C4-2B (cell line): ENCODE data around the gene C1QTNF6.
"Not testable (repeated sequence)": the region's sequence is repeated elsewhere in the genome, so short reads cannot be mapped to it uniquely, and the experiment has no call there.

Experiments
- H3K27ac ChIP-seq: fragments of 450-650 bp; 2 replicates; pipeline ENCODE4 v1.5.1; 2017
- ZFX ChIP-seq: fragments of 450-650 bp; IDR thresholded peaks from 2 replicates; pipeline ENCODE4 v1.6.1; 2017
- TF ChIP-seq, protein P1 (sequence below): fragments of 450-650 bp; conservative IDR thresholded peaks from 2 replicates; pipeline ENCODE4 v1.5.1; 2017; ENCODE audit warnings: mild to moderate bottlenecking

The C1QTNF6 gene

GRCh38 chr22:37202001-37202555 is 14.0 kb upstream of the C1QTNF6 start:
- no peak overlapping the region for H3K27ac ChIP-seq
- TF ChIP-seq, protein P1, sequence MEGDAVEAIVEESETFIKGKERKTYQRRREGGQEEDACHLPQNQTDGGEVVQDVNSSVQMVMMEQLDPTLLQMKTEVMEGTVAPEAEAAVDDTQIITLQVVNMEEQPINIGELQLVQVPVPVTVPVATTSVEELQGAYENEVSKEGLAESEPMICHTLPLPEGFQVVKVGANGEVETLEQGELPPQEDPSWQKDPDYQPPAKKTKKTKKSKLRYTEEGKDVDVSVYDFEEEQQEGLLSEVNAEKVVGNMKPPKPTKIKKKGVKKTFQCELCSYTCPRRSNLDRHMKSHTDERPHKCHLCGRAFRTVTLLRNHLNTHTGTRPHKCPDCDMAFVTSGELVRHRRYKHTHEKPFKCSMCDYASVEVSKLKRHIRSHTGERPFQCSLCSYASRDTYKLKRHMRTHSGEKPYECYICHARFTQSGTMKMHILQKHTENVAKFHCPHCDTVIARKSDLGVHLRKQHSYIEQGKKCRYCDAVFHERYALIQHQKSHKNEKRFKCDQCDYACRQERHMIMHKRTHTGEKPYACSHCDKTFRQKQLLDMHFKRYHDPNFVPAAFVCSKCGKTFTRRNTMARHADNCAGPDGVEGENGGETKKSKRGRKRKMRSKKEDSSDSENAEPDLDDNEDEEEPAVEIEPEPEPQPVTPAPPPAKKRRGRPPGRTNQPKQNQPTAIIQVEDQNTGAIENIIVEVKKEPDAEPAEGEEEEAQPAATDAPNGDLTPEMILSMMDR, result no peak
- no peak for TF ChIP-seq ZFX

DNA sequence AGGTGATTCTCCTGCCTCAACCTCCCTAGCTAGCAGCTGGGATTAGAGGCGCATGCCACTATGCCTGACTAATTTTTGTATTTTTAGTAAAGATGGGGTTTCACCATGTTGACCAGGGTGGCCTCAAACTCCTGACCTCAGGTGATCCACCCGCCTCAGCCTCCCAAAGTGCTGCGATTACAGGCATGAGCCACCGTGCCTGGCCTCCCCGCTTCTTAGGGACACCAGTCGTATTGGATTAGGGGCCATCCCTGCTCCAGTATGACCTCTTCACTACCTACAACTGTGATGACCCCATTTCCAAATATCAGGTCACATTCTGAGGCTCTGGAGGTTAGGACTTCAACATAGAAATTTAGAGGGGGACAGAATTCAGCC is 13.4 kb upstream of the C1QTNF6 start:
- not testable (repeated sequence) for H3K27ac ChIP-seq

GRCh38 chr22:37199760-37200108 is 11.7 kb upstream of the C1QTNF6 start:
- TF ChIP-seq, protein P1, result peak; percentile 73; the same call in 1 of the 2 replicates
- TF ChIP-seq ZFX, result no peak; the same call in 1 of the 2 replicates
- H3K27ac ChIP-seq, result peak overlapping the region; percentile 77

- peak overlapping the region; percentile 77 for H3K27ac ChIP-seq
- TF ChIP-seq ZFX, result peak; percentile 22; the same call in 1 of the 2 replicates
- TF ChIP-seq, protein P1, result peak; percentile 97
These were observed 11.2 kb upstream of the C1QTNF6 start for GRCh38 chr22:37199103-37199759.

- TF ChIP-seq, protein P1, result peak; percentile 78
- no peak for TF ChIP-seq ZFX
- peak overlapping the region; percentile 77 for H3K27ac ChIP-seq
These were observed 10.4 kb upstream of the C1QTNF6 start for GRCh38 chr22:37198258-37199102.

- peak overlapping the region; percentile 77 for H3K27ac ChIP-seq
- TF ChIP-seq ZFX, result no peak
- TF ChIP-seq, protein P1, result no peak
These were observed 9.6 kb upstream of the C1QTNF6 start for GRCh38 chr22:37197451-37198257.

DNA sequence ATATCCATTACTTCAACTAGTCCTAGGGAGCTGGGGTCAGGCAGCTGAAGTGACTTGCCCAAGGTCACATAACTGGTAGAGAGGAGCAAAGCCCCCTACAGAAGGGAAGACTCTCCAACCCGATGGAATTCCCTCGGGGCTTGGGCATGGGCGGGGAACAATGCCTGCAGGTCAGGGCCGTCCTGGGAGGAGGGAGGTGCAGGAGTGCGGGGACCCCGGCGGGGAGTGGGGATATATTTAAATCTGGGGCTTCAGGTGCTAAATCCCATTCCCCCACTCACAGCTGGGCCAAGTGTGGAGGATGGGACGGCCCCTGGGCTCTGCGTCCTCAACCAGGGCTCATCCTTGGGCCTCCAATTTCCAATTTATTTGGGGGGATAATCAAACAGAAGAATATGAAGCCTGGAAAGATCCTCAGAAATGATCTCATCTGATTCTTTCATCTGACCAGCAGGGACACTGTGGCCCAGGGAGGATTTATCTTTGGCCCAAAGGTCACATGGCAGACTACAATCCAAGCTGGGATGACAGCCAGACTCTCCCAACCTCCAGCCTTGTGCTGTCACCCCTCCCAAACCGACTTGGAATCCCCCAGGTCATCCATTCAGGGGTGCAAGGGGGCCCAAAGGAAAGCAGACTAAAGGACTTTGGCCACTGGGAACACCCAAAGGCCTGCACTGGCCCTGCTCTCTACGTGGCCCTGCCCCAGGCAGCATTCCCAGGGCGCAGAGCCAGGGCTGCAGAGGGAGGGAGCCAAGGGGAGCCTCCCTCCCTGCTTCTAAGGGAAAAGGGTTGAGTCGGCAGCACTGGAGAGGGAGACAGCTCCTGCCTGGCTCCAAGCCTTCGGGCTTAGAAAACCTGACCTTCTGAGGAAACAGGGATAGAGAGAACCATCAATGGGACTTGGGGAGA is 8.7 kb upstream of the C1QTNF6 start:
- H3K27ac ChIP-seq, result peak overlapping the region; percentile 77
- TF ChIP-seq, protein P1, result peak; percentile 51
- no peak for TF ChIP-seq ZFX
